Mucosa of descending colon (tissue), 3 donors: ENCODE data around the gene HORMAD2. TPM values are rescaled to one million over a fixed set of nuclear protein-coding genes. Genes with fewer than 3 reads are reported as not detected.

Source experiments
- ATAC-seq: fragments of 200-7000 bp; cut with Tn5 transposase; one replicate; pipeline ENCODE4 v1.9.1; 2020; ENCODE audit warnings: mild to moderate bottlenecking, moderate library complexity
- DNase-seq, 3 donors: peaks; one replicate each; pipeline ENCODE4 v3.0.0-alpha.2; 2020
- H3K36me3 ChIP-seq: fragments of 200-600 bp; one replicate; pipeline ENCODE4 v1.8.0; 2021; ENCODE audit warnings: low read depth, mild to moderate bottlenecking
- H3K4me1 ChIP-seq: fragments of 200-600 bp; one replicate; pipeline ENCODE4 v1.8.0; 2021; ENCODE audit warnings: low read depth, mild to moderate bottlenecking
- H3K4me3 ChIP-seq: fragments of 200-600 bp; one replicate; pipeline ENCODE4 v1.8.0; 2021; ENCODE audit warnings: mild to moderate bottlenecking
- H3K9me3 ChIP-seq: fragments of 200-600 bp; one replicate; pipeline ENCODE4 v1.8.0; 2021; ENCODE audit warnings: mild to moderate bottlenecking
- CTCF ChIP-seq: fragments of 200-600 bp; IDR thresholded peaks from one replicate; pipeline ENCODE4 v1.8.0; 2022; ENCODE audit warnings: antibody characterized with exemption, mild to moderate bottlenecking
- intact Hi-C, 2 donors: fragments of 100-400 bp; cut with DNase I in 1 of 2; cut with micrococcal nuclease in 1 of 2; formaldehyde crosslinking; loops; one replicate each; pipeline versions ENCODE4 v1.11.0 to v1.11.1; 2022; cut with DNase I, micrococcal nuclease
- total RNA-seq, 3 donors: library from RNA; stranded (reverse); fragmentation: NEBNext Ultra II Directional in 2 of 3; extraction: Animal tissue kit (Norgen Biotek cat#: 25700) in 2 of 3; gene quantifications; one replicate each; pipeline versions ENCODE4 v1.2.1 to v1.2.4, GENCODE V29; 2021 to 2023
- donor health status: DM: no; HTN: no; CAD: no; lungs with moderate emphysema.
- donor health status: DM: no; HTN: no; CAD: no.
- donor health status: DM: no; HTN: yes; CAD: no.

HORMAD2 gene
- total RNA-seq, 3 donors from 2014 or later: not detected

- no peak for TF ChIP-seq CTCF
- no peak for ATAC-seq
- no peak overlapping the region for H3K4me3 ChIP-seq
- no peaks in the 10 kb centered on the region for H3K9me3 ChIP-seq
- no peaks in the 10 kb centered on the region for H3K36me3 ChIP-seq
- intact Hi-C loops: no loop called here
- H3K4me1 ChIP-seq: no peaks in the 10 kb centered on the region
- no peak for DNase-seq
These were observed 41.7 kb downstream of the HORMAD2 start for GRCh38 chr22:30121960-30122359.

GRCh38 chr22:30123463-30123862 is 43.2 kb downstream of the HORMAD2 start:
- Histone ChIP-seq H3K4me3 (no peak overlapping the region), H3K4me1 (no peaks in the 10 kb centered on the region), H3K9me3 (no peaks in the 10 kb centered on the region), H3K36me3 (no peaks in the 10 kb centered on the region)
- intact Hi-C loops: no loop called here
- DNase-seq: no peak
- no peak for TF ChIP-seq CTCF
- ATAC-seq: no peak

DNA sequence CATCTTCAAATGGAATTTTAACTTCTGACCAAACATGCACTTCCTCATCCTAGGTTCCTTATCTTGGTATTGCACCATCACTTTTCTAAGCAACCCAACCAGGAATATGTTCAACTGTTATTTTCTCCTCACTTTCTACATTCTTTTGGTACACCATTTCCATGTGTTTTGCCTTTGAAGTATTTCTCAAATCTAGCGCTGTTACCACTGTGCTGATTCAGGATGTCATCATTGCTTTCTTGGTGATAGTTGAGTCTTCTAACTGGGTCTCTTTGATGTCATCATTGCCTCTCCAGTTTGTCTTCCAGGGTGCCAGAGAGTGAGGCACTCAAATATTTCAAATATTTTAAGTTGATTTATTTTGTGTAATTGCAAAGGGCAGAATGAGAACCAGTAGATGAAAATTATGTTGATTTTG is 47.5 kb downstream of the HORMAD2 start:
- no peaks in the 10 kb centered on the region for H3K4me1 ChIP-seq
- DNase-seq: no peak
- no peaks in the 10 kb centered on the region for H3K36me3 ChIP-seq
- intact Hi-C loops: no loop called here
- no peak overlapping the region for H3K4me3 ChIP-seq
- no peak for TF ChIP-seq CTCF
- no peak for ATAC-seq
- H3K9me3 ChIP-seq: no peaks in the 10 kb centered on the region

GRCh38 chr22:30128511-30128910 is 48.2 kb downstream of the HORMAD2 start:
- Histone ChIP-seq H3K36me3 (no peaks in the 10 kb centered on the region), H3K4me3 (no peak overlapping the region), H3K9me3 (no peaks in the 10 kb centered on the region), H3K4me1 (no peaks in the 10 kb centered on the region)
- DNase-seq: no peak
- intact Hi-C loops: no loop called here
- no peak for ATAC-seq
- no peak for TF ChIP-seq CTCF

GRCh38 chr22:30129636-30130035 is 49.4 kb downstream of the HORMAD2 start:
- TF ChIP-seq CTCF: no peak
- Histone ChIP-seq H3K9me3 (no peaks in the 10 kb centered on the region), H3K4me1 (no peaks in the 10 kb centered on the region), H3K4me3 (no peak overlapping the region), H3K36me3 (no peaks in the 10 kb centered on the region)
- ATAC-seq: no peak
- intact Hi-C loops: no loop called here
- DNase-seq: no peak

DNA sequence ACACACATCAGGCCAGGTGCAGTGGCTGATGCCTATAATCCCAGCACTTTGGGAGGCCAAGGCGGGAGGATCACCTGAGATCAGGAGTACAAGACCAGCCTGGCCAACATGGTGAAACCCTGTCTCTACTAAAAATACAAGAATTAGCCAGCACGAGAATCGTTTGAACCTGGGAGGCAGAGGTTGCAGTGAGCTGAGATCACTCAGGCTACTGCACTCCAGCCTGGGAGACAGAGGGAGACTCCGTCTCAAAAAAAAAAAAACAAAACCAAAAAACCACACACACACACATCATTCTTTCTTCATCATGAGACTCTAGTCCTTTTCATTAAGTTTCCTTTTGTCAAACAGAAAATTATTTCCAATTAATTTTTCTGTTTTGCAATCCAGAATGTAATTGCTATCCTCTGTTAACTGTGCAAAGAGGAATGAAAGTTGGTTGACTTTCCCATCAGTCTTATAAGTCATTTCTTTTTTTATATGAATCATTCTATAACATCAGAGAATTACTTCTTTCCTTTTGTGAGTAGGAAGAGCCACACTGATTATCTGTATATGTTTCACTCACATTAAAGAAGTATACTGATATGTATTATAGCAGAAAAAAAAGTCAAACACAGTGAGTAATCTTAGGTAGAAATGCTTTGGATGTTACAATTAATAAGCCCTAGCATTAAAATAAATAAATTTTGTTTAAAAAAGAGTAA is 52.2 kb downstream of the HORMAD2 start:
- H3K4me1 ChIP-seq: no peaks in the 10 kb centered on the region
- intact Hi-C loops: no loop called here
- no peak for ATAC-seq
- no peaks in the 10 kb centered on the region for H3K9me3 ChIP-seq
- no peak overlapping the region for H3K4me3 ChIP-seq
- no peaks in the 10 kb centered on the region for H3K36me3 ChIP-seq
- no peak for DNase-seq
- TF ChIP-seq CTCF: no peak
